ENCODE results near the gene ITPK1. TPM values are rescaled to one million over a fixed set of nuclear protein-coding genes. Genes with fewer than 3 reads are reported as not detected.

The ITPK1 gene
- total RNA-seq, 1 experiment from 2014 or later, result 25.9 TPM

GRCh38 chr14:92963301-92964123 is 152.2 kb downstream of the ITPK1 start:
- no peaks in the 10 kb centered on the region for H3K4me1 ChIP-seq (ENCODE audit: control insufficient read depth, insufficient read depth, low read length)
- BruUV-seq (replicated peaks), result no TSS peak
- H3K27me3 ChIP-seq (ENCODE audit: control insufficient read depth, insufficient read depth, low read length), result no peaks in the 10 kb centered on the region
- intact Hi-C loops (cut with micrococcal nuclease; ENCODE audit: unreplicated experiment) (no loop called here), in situ Hi-C loops (cut with HindIII; ENCODE audit: low pct_unique_long_range_greater_than_20kb, low sequenced_read_pairs) (no loop called here)
- CTCF ChIA-PET, result no interaction called here
- H3K36me3 ChIP-seq (ENCODE audit: control insufficient read depth, insufficient read depth, low read length), result no peaks in the 10 kb centered on the region
- H3K27ac ChIP-seq (ENCODE audit: low read length), result no peak overlapping the region
- no peak for TF ChIP-seq POLR2AphosphoS5 (IDR thresholded peaks at IDR 0.05; ENCODE audit: low read depth, low read length)
- no peak for TF ChIP-seq CTCF (IDR thresholded peaks at IDR 0.05)
- no peak for TF ChIP-seq SIN3A (IDR thresholded peaks at IDR 0.05; ENCODE audit: borderline replicate concordance, insufficient read depth, low read depth, low read length)
- no peak for TF ChIP-seq REST (IDR thresholded peaks at IDR 0.05; ENCODE audit: insufficient read depth in 1 of 2, low read depth in 2 of 2, low read length in 1 of 2)
- no peak for TF ChIP-seq TCF7L2 (IDR thresholded peaks at IDR 0.05; ENCODE audit: low read depth, low read length)
- POLR2A ChIA-PET, result no interaction called here
- DNase-seq (ENCODE audit: low read depth, low spot score), result no peak
- H3K4me3 ChIP-seq (ENCODE audit: low read depth in 2 of 2, low read length in 2 of 2), result no peak overlapping the region
- H3K9me3 ChIP-seq (ENCODE audit: control insufficient read depth, insufficient read depth, low read depth, low read length), result no peaks in the 10 kb centered on the region
- ATAC-seq, result no peak

- ChIA-PET CTCF (no interaction called here), POLR2A (no interaction called here)
- TF ChIP-seq SIN3A (IDR thresholded peaks at IDR 0.05; ENCODE audit: borderline replicate concordance, insufficient read depth, low read depth, low read length), result no peak
- TF ChIP-seq REST (IDR thresholded peaks at IDR 0.05; ENCODE audit: insufficient read depth in 1 of 2, low read depth in 2 of 2, low read length in 1 of 2), result no peak
- no peak for TF ChIP-seq POLR2AphosphoS5 (IDR thresholded peaks at IDR 0.05; ENCODE audit: low read depth, low read length)
- TF ChIP-seq TCF7L2 (IDR thresholded peaks at IDR 0.05; ENCODE audit: low read depth, low read length), result no peak
- TF ChIP-seq CTCF (IDR thresholded peaks at IDR 0.05), result no peak
- Histone ChIP-seq H3K27me3 (ENCODE audit: control insufficient read depth, insufficient read depth, low read length) (no peaks in the 10 kb centered on the region), H3K36me3 (ENCODE audit: control insufficient read depth, insufficient read depth, low read length) (no peaks in the 10 kb centered on the region), H3K9me3 (ENCODE audit: control insufficient read depth, insufficient read depth, low read depth, low read length) (no peaks in the 10 kb centered on the region), H3K4me3 (ENCODE audit: low read depth in 2 of 2, low read length in 2 of 2) (no peak overlapping the region), H3K27ac (ENCODE audit: low read length) (no peak overlapping the region), H3K4me1 (ENCODE audit: control insufficient read depth, insufficient read depth, low read length) (no peaks in the 10 kb centered on the region)
- no TSS peak for BruUV-seq (replicated peaks)
- no peak for DNase-seq (ENCODE audit: low read depth, low spot score)
- intact Hi-C loops (cut with micrococcal nuclease; ENCODE audit: unreplicated experiment) (no loop called here), in situ Hi-C loops (cut with HindIII; ENCODE audit: low pct_unique_long_range_greater_than_20kb, low sequenced_read_pairs) (no loop called here)
- no peak for ATAC-seq
Observed at GRCh38 chr14:92962831-92963095, 153.0 kb downstream of the ITPK1 start.

Data from Panc1 (cell line).